Left hindlimb (tissue), 1 donor: Measurements from ENCODE around the gene BICC1.
A peak's percentile ranks its signal among the peaks of the same experiment; 100 is the strongest.

Source experiments
- DNase-seq: peaks from one replicate; pipeline ENCODE4 v3.0.0-alpha.2; 2018

The BICC1 gene

GRCh38 chr10:58512491-58513187 lies at the start of gene BICC1:
TSS of gene BICC1 (plus strand) at chr10:58512872. CDS start at chr10:58513144, 272 bp downstream.
- DNase-seq = peak; percentile 87

DNA sequence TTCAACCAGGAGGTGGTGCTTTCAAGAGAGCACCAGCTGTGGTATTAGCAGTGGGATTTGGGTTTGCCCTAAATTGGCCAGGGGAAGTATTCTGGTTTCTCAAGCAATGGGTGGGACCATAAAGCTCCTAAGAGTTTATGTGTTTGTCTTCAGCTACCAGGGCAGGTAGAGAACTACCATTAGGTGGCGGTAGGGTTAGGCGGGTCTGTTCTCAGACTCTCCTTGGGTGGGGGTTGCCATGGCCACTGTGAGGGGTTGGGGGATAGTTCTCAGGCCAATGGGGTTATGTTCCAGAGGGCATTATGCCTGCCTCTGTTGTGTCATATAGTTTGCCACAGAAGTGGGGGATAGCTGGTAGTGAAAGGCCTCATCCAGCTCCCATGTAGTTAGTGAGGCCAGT lies 47.7 kb upstream of the BICC1 start:
- DNase-seq = no peak

GRCh38 chr10:58465629-58466028 lies 47.0 kb upstream of the BICC1 start:
- no peak for DNase-seq

DNA sequence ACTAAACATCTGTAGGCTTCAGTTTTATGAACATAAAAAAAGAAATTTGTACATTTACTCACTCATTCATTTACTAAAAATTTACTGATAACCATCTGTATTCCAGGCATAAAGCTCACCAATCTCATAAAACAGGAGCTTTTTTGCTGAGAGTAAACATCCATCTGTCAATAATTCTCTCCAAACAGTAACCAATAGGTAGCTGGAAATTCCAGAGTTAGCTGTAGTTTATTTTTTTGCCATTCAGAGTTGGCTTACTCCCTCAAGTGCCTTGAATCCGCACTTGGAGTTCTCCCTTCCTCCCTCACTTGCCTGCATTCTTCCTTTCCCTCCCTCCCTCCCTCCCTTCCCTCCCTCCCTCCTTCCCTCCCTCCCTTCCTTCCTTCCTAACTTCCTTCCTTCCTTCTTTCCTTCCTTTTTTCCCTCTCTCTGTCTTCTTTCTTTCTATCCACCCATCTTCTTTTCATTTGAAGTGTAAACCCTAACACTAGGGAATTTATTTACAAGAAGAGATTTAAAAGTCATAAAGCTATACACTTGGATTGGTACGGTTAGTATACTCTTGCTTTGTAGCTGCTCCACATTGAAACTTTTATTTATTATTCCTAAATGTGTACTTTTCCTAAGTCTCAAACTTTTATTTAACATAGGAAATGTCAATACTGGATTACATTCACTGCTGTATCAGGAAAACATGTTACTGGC lies 44.6 kb upstream of the BICC1 start:
- DNase-seq = no peak

DNA sequence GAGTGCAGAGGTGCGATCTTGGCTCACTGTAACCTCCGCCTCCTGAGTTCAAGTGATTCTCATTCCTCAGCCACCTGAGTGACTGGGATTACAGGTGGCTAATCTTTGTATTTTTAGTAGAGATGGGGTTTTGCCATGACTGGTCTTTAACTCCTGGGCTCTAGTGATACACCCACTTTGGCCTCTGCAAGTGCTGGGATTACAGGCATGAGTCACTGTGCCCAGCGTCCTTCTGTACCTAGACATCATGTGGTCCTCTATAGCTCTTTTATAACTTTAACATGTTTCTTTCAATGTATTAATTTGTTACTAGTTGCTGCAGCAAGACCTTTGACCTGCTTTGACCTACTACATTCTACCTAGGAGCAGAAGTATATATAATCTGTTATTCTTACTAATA lies 38.7 kb upstream of the BICC1 start:
- no peak for DNase-seq

DNA sequence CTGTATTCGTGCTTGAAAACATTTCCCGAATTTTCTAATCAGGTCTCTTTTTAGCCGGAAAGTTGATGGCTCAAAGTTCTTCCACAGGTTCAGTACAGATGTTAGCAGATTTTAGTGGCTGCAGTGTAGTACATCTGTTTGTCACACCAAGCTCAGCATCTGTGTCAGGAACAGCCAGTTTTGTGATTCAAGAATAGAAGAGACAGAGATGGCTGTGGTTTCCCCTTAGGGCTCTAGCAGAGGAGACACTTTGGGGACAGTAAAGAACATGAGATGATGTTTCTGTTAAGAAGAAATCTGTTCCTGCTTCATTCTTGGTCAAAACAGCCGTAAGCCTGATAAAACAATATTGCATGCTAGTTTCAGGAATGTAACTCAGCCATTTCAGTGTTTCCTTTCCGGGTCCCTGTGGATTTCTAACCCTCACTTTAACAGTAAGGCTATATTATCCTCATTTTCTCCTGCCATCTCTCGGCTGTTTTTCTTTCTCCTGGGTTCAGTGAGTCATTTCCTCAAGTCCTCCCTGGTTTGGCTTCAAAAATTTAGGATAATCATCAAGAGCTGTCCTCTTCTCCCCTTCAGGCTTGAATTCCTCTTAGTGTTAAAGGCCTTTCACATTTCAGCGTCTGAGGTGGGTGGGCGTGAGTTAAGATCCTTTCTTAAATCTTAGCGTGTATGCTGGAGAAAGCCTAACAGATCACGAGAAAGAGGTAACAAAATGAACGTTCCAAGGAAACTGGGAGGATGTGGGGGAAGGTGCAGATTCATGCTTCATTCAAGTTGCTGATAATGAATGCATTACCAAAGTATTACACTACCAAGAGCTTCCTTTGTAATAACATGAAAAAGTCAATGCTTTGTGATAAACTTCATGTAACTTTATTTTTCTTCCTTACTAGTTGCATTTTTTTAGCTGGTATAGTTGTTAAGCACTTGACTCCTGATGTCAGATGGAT lies 37.1 kb upstream of the BICC1 start:
- DNase-seq = no peak

- peak; percentile 83 for DNase-seq
These were observed 35.5 kb upstream of the BICC1 start for GRCh38 chr10:58477122-58477521.

GRCh38 chr10:58477902-58478301 lies 34.8 kb upstream of the BICC1 start:
- no peak for DNase-seq

GRCh38 chr10:58479045-58479444 lies 33.6 kb upstream of the BICC1 start:
- no peak for DNase-seq

DNA sequence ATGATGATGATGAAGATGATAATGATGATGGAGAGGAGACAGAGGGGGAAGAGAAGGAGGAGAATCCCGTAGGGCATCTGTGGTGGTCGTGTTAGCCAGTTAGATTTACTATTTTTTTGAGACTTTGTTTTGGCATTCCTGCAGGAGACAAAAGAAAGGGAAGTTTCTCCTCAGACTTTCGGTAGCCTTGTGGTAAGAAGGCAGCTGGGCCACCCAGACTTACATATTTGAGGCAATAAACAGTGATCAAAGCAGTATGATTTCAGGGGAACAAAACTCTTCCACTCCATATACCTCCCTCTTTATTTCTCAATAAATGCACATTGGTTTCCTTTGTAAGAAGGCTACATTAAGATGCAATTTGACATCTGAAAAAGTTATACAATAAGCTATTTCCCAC lies 32.4 kb upstream of the BICC1 start:
- no peak for DNase-seq

- DNase-seq = no peak
These were observed 31.0 kb upstream of the BICC1 start for GRCh38 chr10:58481569-58482109.

DNA sequence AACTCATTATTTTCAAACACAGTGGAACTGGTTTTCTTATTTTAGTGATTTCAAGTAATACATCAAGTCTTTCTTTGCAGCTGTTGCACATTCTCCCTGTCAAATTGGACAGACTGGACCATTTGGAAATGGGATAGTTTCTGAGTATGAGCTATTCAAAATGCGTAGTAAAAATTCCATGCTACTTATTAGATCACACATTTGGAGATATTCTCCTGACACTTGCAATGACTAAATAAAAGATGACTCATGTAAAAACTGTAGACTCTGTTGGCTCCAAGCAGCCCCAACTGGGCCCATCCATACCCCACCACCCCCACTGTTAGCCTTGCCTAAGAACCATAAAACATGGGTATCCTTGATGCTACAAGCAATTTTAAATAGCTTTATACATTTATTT lies 25.9 kb upstream of the BICC1 start:
- DNase-seq = no peak

- DNase-seq = no peak
These were observed 23.8 kb upstream of the BICC1 start for GRCh38 chr10:58488921-58489320.

DNA sequence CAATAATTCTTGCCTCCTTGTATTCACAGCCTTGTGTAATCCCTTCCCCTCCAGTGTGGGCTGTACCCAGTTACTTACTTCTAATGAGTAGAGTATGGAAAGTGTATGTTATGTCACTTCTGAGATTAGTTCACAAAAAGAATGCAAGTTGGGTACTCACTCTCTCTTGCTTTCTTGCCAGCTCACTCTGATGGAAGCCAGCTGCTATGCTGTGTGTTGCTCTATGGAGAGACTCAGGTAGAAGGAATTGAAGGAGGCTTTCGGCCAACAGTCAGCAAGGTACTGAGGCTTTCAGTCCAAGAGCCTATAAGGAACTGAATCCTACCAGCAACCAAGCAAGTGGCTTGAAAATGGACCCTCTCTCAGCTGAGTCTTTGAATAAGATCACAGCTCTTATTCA lies 9.7 kb upstream of the BICC1 start:
- DNase-seq = no peak

- no peak for DNase-seq
These were observed 4.4 kb upstream of the BICC1 start for GRCh38 chr10:58508316-58508715.

- DNase-seq = peak; percentile 60
These were observed 744 bp upstream of the BICC1 start for GRCh38 chr10:58511765-58512490.

GRCh38 chr10:58513188-58514110 lies 777 bp downstream of the BICC1 start:
- DNase-seq = peak; percentile 91

DNA sequence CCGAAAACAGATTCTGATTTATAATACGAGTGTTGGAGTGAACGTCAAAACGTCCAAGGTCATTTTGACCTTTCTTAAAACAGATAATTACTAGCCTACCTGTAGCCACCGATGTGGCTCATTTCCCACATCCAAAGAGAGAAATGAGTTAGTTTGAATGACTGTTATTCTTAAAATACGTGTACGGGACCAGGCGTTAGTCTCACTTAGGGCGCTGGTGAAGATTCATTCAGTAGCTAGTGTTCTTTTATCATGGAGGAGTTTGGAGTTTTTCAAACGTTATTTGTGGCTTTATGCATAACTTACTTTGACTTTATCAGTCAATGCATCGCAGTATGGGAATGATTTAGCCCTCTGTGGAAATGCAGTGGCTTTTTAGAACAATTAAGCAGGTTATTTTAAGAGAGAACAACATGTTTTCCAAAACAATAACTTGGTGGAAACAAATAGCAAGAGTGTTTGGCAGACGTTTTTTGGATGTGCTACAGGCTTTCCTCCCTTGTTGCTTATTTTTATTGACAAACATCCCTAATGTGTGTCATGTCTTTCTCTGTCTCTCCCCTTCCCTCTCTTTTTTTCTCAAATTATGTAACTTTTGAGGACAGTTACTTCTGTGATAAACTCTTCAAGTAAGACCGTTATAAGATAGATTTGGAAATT lies 1.6 kb downstream of the BICC1 start:
- DNase-seq = no peak

- DNase-seq = no peak
These were observed 2.7 kb downstream of the BICC1 start for GRCh38 chr10:58515291-58515941.

DNA sequence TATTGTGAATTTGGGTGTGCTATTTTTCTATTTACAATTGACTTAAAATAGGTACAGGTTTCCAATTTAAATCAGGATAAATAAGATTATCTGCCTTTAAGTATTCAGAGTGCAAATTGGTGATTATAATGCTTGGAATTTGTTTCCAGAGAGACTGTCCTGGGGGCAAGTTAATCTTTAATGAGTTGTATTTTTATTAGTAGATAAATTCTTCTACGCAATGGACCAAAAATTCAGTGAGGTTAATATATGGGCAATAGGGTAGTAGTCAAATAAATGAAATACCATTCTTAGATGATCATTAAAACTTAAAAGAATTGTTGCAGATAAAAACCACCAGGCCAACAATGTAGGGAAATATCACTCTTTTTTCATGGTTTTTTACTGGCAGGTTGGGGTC lies 3.4 kb downstream of the BICC1 start:
- no peak for DNase-seq
